Measurements from ENCODE around the gene MRFAP1L1.

DNA sequence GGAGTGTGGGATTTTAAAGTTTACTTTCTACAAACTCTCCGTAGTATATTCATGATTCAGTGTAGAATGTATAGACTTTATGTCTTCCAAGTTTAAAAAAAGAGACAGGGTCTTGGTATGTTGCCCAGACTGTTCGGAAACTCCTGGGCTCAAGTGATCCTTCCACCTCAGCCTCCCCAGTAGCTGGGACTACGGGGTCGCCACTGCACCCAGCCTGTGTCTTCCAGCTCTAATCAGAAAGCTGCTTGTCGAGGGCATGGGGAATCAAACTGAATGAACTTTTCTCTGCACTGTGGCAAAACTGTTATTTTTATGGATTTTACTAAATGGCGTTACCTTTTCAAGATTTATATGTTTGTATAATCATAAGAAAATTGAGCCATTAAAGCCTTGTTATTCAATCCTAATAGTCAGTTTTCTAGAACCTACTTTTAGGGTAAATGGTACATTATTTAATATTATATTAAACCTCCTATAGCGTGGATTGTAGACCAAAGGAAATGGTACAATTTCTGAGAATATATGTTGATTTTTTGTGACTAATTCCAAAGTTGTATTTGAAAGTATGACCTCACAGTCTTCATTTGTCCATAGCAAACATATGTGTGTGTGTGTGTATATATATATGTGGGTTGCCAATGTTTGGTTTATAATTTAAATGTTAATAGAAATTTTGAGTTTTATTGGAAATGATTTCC is 7.4 kb upstream of the MRFAP1L1 start:
- TF ChIP-seq SP1 (IDR thresholded peaks at IDR 0.05) = no peak
- TF ChIP-seq PKNOX1 (IDR thresholded peaks at IDR 0.05) = no peak
- no peak for TF ChIP-seq TARDBP (IDR thresholded peaks at IDR 0.05)

Measured in HEK293T (cell line).